Retinal pigment epithelial cell (primary cell): ENCODE measurements around the gene PHKG2.

Source experiments
- DNase-seq: peaks from one replicate; pipeline ENCODE4 v3.0.0-alpha.2; 2010; ENCODE audit warnings: low read depth
- H3K4me3 ChIP-seq: 2 replicates; pipeline ENCODE4 v1.5.1; 2011; ENCODE audit warnings: mild to moderate bottlenecking, low read length, control low read depth, moderate library complexity
- CTCF ChIP-seq: conservative IDR thresholded peaks from 2 replicates; pipeline ENCODE4 v1.5.1; 2011; ENCODE audit warnings: low read depth, low read length, control low read depth, inconsistent platforms

The PHKG2 gene

DNA sequence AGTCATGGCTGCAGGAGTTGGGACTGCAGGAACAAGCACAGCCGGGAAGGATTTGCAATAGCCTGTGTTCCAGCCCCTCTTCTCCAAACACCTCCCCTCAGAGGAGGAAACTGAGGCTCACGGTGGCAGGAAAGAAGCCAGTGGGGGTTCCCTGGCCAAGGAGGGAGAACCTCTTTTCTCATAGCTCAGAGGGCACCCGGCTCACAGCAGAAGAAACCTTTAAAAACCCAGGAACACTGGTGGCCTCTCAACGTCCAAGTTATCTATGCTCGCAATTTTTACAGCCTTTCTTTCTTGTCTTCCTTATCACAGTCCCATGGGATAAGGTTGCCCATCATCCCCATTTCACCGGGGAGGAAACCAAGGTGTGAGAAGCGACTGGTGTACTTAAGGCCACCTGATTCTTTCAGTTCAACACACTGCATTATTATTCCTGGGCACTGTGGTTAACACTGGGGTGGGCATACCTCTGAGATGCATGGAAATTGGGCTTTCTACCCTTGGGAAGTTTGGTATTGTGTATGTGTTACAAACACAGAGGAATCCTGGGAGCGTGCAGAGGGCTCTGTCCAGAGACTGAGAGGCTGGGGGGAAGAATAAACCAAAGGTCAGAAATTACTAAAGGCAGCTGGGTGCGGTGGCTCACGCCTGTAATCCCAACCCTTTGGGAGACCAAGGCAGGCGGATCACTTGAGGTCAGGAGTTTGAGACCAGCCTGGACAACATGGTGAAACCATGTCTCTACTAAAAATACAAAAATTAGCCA, 39.6 kb downstream of the PHKG2 start:
- no peak for DNase-seq
- peak overlapping the region; percentile 93 for H3K4me3 ChIP-seq
- TF ChIP-seq CTCF: no peak

- DNase-seq: no peak
- no peak overlapping the region for H3K4me3 ChIP-seq
- no peak for TF ChIP-seq CTCF
Measured at GRCh38 chr16:30793508-30794069, 45.4 kb downstream of the PHKG2 start.

DNA sequence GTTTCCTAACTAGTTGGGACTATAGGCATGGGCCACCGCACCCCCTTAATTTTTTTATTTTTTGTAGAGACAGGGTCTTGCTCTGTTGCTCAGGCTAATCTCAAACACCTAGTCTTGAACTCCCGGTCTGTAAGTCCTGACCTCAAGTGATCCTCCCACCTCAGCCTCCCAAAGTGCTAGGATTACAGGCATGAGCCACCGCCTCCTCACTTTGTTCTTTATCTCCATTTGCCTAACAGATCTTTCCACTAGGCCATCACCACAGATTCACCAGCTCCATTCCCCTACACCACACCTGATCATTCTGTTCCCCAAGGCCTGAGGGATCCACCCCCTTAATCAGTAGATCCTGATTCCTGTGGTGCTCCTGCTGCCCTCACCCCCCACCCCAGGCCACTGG, 46.4 kb downstream of the PHKG2 start:
- DNase-seq: no peak
- no peak for TF ChIP-seq CTCF
- no peak overlapping the region for H3K4me3 ChIP-seq

- no peak for DNase-seq
- no peak overlapping the region for H3K4me3 ChIP-seq
- no peak for TF ChIP-seq CTCF
Measured at GRCh38 chr16:30797670-30798309, 49.6 kb downstream of the PHKG2 start.
